Stimulated activated CD8-positive, alpha-beta memory T cell treated with anti-CD3 and anti-CD28 coated beads, Interleukin-12 subunit alpha, Interleukin-12 subunit beta, amount 100 ng/mL, for 1 hour (primary cell): ENCODE measurements around the gene YBX3.

Source experiments
- DNase-seq: peaks from one replicate; pipeline ENCODE4 v3.0.0-alpha.2; 2020; ENCODE audit warnings: low read depth

YBX3 gene

DNA sequence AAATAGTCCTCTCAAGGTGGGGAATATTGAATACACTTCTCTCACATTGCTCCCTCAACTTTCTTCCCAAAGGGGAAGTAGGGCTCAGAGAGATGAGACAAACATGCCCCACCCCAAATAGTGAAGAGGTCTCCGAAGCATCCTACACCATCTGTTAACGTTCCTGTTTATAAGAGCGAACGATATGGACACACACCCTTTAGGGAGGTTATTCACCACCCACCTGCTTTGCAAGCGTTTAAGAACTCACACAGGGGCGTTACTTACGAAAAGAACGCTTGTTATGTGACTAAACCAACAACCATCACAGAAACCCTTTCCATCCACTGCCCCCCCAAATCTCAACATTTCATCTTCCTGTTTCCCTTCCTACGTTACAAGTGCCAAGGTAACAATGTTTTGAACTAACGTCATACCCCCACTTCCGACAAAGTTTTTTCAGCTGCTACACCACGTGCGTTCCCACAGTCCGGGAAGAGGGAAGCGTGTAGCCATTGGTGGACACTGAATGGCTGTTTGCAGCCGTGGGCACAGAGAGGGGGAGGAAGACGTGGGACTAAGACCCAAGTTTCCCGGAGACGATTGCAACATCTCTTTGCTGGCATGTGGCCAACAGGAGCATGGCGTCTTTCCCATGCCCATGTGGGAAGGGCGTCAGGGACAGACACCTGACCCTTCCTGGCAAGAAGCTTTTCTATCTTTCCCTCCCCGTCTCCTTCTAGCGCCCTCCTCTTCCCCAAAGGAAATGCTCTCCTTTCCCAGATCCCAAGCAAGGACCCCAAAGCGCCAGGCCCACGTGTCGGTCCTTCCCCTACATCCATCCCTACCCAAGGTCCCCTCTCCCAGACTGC, 1.2 kb downstream of the YBX3 start:
- peak; percentile 41 for DNase-seq

DNA sequence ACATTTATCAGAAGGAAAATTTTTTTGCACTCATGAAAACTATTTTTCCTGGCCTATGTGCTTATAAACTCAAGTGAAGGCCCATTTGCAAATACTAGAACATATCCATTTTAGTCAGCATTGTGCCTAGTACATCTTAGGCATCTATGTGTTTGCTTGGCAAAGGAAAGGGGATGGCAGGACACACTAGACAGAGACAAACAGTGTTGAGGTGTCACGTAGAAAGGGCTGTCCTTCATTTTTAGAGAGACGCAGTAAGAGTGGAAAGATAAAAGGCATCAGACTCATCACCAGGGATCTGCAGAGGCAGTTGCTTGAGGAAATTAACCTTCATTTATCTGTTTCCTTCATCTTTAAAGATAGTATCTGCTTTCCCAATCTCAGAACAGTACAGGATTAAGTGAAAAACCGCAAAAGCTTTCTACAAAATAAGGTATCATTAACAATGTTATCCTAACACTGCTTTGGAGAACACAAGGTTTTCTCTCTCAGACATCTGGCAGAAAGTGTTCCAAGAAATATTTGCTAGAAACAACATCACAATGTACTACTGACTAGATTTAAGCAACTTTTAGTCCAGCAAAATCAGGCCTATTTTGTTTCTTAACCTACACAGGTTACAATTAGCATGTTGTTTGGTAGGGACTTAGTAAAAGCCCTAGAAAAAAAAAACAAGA, 2.0 kb downstream of the YBX3 start:
- DNase-seq: no peak

DNA sequence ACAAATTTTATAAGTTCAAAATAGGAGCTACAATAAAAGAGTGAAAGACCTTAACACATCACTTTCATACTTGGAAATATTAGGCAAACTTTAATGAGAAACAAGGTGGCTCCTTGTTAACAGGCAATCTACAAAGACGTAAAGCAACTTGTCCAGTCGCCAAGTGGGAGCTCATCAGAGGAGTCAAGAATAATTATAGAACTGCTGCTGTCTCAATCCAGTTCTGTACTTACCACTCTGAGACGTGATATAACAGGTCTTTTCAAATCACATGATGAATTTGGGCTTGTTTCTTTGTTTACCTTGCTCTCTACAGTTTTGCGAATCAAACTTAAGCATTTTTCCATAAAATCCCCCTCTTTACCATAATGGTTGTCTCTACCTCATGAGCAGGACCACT, 3.6 kb downstream of the YBX3 start:
- DNase-seq: no peak

DNA sequence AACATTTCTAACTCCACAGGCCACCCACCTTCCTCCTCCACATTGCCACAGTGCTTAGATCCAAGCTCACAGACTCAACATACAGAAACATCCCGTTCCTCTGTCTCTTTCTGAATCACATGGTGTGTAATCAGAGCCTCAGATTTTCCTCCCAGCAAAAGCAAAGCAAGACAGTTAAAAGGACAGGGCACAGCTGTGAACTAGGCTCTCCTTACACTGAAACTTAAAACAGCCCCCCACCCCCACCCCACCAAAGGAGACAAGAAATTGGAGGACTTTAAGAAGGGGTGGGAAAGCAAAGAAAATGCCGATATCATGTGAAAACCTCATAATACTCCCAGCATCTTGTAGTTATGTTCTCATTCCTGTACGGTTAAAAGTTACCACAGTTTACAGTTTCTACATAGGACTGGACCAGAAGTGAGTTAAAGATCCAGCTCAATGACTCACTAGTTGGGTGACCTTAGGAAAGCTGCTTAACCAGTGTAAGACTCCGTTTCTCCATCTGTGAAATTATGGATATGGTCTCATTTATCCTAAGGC, 4.8 kb downstream of the YBX3 start:
- DNase-seq: no peak

DNA sequence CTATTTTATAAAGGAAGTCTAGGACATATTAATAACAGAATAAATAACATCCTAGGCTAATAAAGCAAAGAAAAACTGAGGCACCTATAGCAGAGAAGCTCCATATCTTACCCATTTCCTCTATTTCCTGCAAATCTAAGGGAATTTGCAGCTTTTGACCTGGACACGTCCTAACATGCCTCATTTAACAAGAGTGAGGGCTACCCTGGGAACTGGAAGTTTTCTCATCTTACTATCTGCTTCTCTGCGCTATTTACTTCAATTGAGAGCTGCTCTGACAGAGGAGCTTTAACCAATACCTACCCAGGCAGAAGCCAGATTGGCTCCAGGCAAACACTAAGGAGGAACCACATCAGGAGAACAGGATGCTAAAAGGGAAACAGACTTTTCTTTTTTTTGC, 5.7 kb downstream of the YBX3 start:
- DNase-seq: no peak

DNA sequence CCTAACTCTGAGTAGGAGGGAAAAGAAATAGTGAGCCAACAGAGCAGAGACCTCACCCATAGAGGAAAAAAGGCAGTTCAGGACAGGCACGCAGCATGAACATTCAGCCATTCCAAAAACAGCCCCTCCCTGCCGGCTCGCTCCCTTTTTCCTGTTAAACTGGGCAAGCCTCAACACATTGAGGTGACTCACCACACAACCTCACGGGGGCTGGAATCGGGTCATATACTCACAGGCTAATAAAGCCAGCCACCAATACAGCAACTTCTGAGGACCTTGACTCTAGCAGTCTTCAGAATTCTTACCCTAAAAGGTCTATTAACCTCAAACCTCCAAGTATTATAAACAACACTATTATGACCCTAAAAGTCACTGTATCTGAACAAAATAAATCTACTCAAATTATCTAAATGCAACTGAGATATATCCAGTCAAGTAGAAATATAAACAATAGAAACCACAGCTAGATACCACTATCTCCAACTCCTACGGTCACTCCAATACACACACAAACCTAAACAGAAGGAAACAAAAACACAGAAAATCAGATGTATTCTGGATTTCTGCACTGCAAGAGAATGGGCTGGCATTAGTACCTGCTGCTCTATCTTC, 6.3 kb downstream of the YBX3 start:
- no peak for DNase-seq

DNA sequence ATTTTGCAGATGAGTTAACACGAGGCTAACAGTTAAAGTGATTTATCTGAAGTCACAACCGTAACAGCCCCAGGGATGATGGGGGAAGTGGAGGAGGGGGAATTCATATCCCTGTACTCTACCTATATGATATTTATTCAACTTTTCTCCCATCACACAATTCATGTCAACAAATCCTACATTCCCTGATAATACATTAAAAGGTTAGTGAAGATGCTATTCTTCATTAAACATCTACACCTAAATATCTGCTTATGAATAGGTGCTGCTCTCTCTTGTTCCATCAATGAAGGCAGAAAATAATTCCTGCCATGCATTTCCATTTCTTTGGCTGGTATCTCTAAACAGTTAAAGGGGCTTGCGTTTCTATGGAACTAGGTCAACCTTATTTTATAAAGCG, 6.8 kb downstream of the YBX3 start:
- no peak for DNase-seq

DNA sequence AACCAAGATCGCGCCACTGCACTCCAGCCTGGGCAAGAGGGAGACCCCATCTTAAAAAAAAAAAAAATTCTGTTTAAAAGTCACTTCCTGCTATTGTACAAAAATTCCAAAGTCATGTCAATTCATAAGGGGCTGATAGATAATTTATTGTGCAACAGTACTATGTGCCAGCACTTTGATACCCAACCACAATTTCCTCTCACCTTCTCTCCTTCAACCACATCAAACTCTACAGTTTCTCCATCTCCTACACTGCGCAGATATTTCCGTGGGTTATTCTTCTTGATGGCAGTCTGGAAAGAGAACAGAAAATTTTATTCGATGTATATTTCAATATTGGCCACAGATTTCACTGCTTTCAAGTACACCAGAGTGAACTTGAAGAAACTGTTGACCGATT, 7.6 kb downstream of the YBX3 start:
- DNase-seq: no peak

DNA sequence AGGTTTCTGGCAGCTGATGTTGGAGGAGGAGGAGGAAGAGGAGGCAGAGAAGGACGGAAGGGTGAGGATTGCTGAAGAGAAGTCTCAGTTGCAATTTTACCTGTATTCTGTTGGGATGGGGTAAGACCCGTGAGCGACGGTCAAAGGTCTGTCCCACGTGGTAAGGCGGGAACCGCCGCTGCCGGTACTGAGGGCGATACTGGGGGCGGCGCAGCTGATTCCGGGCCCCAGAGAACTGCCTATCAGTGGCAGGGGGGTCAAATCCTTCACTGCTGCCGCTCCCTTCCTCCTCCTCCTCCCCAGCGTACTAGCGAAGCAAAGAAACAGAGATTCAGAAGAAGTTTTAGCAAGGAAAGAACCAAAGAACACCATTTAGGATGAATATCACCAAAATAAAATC, 13.3 kb downstream of the YBX3 start:
- no peak for DNase-seq

DNA sequence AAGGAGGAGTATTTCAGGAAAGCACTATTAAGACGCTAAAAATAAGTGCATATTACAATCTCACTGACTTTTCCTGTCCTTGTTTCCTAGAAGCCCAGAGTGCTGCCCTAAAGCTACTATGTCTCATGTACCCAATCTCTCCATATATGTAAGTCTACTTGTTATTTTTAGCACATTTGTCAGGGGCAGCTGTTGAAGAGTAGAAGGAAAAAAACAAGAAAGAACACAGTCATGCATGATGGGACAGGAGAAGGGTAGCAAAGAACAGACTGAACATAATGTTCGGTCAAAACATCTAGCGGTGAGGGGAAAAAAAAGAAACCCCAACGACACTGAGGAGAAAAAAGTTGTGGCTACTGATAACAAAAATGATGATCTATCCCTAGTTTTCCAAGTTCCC, 14.3 kb downstream of the YBX3 start:
- no peak for DNase-seq

DNA sequence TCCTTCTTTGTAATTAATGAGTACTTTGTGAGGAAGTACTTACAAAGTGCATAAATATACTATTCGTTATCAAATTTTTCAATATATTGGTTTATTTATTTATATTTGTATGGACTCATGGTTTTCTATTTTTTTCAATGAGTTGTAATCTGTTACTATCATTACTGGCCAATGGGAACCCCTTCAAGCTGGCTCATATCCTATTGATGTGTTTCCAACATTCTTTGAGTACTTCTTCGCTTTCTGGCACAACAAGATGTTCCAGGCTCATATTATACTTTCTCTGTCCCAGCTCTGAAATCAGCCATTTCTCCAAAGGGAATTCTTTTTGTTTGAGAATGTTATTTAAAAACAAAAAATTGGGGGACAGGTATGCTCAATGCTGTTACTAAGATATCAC, 17.5 kb downstream of the YBX3 start:
- DNase-seq: no peak

DNA sequence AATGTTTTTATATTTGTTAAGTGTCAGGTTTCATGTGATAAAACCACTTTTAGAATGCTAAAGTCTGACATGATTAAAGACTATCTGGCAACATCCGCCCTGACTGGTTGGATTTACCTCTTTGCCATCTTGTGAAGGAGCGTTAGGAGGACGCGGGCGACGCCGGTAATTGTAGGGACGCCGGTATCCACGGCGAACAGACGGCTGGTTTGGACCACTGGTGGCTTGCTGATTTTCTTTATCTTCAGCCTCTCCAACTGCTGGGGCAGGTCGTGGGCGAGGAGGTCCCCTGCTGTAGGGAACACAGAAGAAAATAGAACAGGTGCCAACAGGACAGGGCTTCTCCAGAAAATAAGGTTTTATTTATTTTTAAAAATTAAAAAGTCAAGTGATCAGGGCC, 21.3 kb downstream of the YBX3 start:
- DNase-seq: no peak

DNA sequence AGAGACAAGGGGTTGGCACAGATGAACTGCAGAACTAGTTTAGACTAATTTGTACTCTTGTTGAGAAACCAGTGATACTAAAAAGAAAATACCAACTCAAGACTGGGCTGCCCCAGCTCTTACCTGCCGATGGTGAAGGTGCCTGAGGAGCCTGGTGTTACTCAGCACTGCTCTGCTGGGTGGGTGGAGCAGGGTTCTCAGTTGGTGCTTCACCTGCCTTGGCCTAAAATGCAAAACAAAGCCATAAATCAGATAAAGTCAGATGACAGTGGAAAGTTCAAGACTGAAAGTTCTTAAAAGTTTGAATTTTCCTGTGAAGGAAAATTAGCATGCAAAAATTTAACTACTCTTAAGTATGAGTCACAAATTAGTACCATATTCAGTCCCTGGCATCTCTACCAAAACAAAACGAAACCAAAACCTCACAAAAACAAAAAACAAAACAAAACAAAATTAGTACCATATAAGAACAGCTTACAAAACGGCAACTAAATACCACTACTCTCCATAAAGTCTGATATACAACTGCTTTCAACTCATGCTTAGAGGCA, 21.9 kb downstream of the YBX3 start:
- DNase-seq: no peak

DNA sequence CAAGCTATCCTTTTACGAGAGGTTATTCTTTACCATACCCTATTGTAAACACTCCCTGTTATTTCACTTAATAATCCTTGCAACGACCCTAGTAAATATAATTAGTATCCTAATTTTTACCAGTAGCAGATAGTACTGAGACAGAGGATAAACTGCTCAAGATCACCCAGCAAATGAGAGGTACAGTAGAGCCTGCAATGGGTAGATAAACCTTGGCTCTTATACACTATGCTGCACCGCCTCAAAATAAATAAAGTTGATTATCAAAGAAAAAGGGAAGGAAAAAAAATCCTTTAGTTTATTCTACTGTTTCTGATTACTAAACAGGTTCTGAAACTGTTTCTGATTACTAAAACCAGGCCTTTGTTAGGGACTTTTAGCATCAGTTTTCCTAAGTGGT, 22.5 kb downstream of the YBX3 start:
- DNase-seq: no peak

DNA sequence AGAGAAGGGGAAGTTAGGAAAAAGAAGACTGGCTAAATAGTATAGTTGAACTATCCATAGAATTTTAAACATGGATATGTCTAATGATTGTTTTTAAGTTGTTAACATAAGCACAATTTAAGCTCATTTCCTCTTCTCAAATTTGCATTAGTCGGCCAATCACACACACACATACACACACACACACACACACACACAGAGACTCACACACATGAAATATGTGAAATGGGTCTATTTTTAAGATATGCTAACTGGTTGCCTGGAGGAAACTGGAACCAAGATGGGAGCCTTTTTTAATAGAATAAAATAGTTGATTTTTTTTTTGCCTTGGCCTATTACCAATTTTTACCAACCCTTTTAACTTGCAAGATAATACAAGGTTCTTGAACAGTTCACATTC, 25.3 kb downstream of the YBX3 start:
- DNase-seq: no peak

DNA sequence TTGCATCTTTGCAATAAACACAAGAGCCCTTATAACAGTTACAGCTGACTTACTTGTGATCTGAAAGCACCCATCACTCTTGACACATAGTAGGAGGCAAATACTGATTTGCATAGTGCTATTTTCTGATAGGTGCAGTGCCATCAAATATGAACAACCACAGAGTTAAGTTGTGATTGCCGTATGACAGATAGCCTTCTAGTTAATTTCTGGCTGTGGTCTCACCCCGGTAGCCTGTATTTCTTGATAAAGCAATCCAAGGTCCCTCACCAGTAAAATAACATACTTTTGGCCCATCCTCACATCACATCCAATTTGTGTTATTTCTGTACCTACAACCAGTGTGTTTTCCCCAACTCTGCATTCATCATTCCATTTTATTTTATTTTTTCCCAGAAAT, 26.0 kb downstream of the YBX3 start:
- no peak for DNase-seq

DNA sequence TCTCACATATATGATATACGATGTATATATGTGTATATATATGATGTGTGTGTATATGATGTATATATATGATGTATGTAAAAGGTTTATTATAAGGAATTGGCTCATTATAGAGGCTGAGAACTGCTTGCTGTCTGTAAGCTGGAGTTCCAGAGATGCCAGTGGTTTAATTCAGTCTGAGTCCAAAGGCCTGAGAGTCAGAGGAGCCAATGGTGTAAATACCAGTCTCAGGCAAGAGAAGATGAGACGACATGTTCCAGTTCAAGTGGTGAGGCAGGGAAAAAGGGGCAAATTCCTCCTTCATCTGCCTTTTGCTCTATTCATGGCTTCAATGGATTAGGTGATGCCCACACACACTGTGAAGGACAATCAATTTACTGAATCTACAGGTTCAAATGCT, 32.2 kb downstream of the YBX3 start:
- no peak for DNase-seq

DNA sequence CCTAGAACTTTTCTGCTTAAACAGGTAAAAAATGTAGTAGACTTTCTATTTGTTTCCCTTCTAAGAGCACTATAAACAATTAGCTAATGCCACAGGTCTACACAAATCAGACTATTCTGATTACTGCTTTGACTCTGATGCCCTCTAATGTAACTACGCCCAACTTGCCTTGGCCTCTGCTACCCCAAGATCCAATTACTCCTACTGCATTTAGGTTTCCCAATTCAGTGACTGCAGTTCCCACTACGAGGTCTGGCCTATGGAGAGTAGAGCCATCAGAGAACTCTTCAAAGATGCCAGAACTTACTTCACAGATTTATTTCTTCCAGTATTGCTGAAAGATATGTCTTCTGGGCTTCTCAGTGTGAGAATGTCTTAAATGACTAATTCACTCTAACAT, 34.0 kb downstream of the YBX3 start:
- no peak for DNase-seq

DNA sequence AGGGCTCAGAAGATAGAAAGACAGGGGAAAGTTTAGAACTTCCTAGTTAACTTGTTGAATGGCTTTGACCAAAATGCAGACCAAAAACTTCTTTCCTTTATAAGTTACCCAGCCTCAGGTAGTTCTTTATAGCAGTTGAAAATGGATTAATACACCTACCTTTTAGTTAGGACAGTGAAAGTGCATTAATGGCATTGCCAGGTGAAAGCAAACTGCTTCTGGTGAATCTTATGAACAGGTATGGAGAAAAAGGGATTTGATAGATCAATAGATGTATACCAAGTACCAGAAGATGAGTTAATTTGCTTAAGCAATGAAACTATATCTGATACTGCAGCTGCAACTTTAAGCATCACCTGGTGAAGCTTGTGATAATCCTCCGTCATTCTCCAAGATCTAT, 35.1 kb downstream of the YBX3 start:
- DNase-seq: no peak

DNA sequence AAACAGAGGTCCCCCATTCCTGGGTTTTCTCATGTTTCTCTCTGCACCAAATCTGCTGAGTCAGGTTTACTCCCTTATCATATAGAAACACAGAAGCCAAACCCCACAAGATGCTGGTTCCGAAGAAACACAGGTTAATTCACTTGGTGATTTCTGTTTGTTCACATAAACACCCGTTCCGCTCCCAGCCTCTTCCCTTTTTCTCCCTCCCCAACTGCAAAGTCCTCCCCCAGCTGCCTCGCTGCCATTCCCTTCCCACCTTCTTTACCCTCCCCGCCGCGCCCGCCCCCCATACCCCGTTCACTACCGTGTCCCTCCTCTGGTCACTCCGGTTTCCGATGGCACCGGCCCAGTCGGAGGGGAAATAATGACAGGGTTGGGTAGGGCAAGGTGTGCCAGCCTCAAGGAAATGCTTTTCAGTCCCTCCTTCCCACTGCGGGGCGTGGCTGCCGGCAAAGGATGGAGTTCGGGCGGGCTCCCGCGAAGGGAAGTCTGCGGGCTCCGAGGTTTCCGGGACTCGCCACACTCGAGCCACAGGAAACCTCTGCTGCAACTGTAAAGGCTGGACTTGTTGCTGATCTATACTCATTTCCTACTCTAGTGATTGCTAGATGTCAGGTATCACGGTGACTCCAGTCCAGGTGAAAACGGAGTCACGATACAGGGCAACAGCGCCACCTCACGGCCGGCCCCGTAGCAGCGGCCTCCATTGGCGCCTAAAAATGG, 49.3 kb downstream of the YBX3 start, which contains the start of gene STYK1:
Gene STYK1, minus strand, starts transcription at position 394 of the 726 bp plus-strand sequence. CDS start 39,434 bp downstream, outside the sequence.
- DNase-seq: peak; percentile 61

DNA sequence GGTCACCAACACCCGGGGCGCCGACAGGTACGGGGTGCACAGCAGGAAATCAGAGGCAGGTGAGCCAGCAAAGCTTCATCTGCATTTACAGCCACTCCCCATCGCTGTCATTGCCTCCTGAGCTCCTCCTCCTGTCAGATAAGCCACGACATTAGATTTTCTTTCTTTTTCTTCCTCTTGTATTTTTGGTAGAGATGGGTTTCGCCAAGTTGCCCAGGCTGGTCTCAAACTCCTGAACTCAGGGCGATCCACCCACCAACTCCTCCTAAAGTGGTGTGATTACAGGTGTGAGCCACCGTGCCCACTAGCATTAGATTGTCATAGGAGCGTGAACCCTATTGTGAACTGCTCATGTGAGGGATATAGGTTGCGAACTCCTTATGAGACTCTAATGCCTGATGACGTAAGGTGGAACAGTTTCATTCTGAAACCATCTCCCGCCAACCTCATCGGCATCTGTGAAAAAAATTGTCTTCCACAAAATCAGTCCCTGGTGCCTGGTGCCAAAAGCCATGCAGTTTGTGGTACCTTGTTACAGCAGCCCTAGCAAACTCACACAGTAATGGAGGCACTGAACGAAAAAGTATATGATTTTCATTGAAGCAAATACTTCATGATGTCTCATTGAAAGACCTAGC, 50.8 kb downstream of the YBX3 start:
- no peak for DNase-seq
